HG03095 (cell line): ENCODE measurements around the gene GRIPAP1.
"Not testable (repeated sequence)": the region's sequence is repeated elsewhere in the genome, so short reads cannot be mapped to it uniquely, and the experiment has no call there.

Source experiments
- ATAC-seq: cut with Tn5 transposase; IDR thresholded peaks from one replicate; pipeline ENCODE4 v1.9.1; 2021; ENCODE audit warnings: moderate library complexity; ENCODE audit not compliant: unreplicated experiment

The GRIPAP1 gene

DNA sequence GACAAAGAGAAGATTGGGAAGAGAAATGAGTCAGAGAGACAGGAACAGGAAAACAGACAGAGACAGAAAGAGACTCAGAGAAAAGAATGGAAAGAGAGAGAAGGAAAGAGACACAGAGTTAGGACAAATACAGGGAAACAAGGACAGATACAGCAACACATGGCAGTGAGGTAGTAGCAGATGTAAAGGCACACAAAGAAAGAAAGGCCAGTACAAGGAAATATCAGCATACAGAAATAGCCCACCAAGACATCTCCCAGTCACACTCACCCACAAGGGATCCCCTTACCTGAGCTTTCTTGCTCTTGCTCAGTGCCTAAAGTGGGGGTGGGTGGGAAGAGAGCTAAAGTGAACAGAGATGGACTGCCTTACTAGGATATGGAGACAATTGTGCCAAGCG is 4.2 kb downstream of the GRIPAP1 start:
- ATAC-seq = no peak

- no peak for ATAC-seq
Observed at GRCh38 chrX:48997455-48997854, 4.6 kb downstream of the GRIPAP1 start.

- ATAC-seq = no peak
Observed at GRCh38 chrX:48996969-48997368, 5.1 kb downstream of the GRIPAP1 start.

DNA sequence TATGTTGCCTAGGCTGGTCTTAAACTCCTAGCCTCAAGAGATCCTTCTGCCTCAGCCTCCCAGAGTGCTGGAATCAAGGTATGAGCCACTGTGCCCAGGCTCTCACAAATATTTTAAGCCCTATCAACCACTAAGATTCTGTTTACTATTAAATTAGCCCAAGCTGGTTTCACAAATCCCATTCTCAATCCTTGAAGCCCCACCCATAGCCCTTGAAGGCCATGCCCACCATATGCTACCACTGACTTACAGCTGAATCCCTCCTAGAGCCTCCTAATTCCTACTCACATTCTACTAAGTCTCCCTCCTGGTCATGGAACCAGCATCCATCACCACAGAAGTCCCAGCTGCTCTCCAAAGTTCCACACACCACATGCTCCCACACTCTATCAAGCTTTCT is 9.7 kb downstream of the GRIPAP1 start:
- ATAC-seq = no peak

DNA sequence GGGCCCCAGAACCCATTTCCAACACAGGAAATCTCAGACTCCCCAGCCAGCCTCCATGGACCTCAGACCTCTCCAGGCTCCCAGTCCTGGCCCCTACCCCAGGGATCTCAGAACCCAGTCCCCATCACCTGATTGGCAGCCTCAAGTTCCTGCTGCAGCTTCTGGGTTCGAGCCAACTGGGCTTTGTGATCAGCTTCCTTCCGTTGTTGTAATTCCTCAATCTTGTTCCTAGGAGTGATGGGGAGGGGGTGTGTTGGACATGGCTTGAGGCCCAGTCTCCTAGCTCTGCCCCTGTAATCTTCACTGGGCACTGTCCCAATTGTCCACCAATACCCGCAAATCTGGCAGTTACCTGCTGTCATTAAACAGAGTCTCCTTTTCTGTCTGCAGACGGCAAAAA is 12.6 kb downstream of the GRIPAP1 start:
- no peak for ATAC-seq

DNA sequence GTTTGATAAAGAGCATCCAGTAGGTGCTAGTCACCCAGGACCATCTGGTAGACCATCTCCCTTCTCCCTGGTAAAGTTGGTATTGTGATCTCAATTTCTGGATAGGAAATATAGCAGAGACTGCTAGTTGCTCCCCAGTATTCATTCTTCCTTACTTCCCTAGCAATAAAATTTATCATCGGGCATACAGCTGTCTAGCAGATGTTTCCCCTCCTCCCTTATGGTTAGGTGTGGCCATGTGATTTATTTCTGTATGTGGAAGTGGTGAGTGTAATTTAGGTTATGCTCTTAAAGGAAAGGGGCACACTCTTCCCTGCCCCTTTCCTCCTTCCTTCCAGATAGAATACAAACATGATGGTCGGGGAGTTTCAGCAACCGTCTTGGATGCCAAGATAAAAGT is 18.2 kb downstream of the GRIPAP1 start:
- no peak for ATAC-seq

DNA sequence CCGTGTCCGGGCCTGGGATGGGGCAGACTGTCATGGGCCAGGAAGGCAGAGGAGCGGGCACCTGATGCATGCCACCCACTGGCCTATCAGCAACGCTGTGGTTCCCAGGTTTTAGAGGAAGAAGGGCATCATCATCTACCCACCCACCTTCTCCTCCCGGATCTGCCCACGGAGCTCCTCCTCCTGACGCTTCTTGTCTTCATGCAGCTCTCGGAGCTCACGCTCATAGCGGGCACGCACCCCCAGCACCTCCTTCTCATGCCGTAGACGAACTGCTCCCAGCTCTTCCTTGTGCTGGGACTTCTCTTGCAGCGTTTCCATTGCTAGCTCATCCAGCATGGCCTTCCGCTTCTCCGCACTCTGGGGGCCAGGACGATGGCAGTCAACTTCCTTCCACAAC is 19.0 kb downstream of the GRIPAP1 start:
- ATAC-seq = no peak

- no peak for ATAC-seq
Observed at GRCh38 chrX:48981178-48981577, 20.9 kb downstream of the GRIPAP1 start.

- ATAC-seq = not testable (repeated sequence)
Observed at GRCh38 chrX:48980341-48980740, 21.7 kb downstream of the GRIPAP1 start.

DNA sequence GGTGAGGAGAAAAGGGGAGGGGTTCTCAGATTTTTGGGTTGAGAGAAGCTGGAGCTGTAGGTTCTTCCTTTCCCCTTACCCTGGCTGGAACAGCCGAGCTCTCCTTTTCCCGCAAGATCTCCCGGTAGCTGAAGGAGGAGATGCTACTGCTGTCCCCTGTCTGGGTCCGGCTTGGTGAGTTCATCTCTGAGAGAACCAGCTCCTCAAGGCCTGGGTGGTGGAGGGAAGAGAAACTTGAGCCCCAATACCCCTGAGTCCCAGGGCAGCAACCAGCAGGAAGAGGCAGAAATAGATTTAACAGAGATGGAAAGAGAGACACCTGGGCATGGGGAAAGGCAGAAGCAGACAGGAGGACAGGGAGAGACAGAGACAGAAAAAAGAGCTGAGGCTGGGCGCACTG is 23.8 kb downstream of the GRIPAP1 start:
- no peak for ATAC-seq

DNA sequence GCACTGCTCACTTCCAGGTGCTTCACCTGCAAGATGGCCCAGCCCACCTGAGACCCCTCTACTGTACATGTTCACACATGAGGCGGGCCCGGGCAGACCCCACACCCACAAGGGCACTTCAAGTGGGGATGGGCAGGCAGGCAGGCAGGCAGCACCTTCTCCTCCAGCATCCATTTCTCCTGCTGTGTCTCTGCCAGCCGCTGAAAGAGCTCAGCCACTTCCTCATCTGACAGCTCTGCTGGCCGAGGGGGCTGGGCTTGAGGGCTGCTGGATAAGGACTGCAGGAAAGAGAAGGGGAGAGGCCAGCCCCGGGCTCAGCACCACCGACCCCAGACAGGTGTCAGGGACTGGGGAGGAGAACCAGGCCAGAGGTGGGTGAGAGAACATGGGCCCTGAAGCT is 26.0 kb downstream of the GRIPAP1 start:
- ATAC-seq = no peak

- ATAC-seq = no peak
Observed at GRCh38 chrX:48975541-48975940, 26.5 kb downstream of the GRIPAP1 start.

- no peak for ATAC-seq
Observed at GRCh38 chrX:48975041-48975440, 27.0 kb downstream of the GRIPAP1 start.

DNA sequence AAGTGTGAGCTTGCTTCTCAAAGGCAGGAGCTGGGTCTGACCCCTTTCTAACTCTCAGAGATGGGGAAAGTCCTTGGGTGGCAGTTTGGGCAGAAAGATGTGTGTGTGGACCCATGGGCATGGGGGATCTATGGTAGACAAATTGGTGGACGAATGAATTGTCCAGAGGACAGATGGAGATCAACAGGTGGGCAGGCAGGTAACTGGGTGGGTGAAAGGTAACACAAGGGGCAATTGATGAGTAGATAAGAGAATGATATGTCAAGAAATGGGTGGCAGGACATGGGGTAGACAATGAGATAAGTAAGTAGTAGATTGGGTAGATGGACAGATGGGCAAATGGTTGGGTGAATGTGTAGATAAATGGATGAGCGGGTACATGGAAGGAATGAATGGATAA is 27.5 kb downstream of the GRIPAP1 start:
- ATAC-seq = no peak

DNA sequence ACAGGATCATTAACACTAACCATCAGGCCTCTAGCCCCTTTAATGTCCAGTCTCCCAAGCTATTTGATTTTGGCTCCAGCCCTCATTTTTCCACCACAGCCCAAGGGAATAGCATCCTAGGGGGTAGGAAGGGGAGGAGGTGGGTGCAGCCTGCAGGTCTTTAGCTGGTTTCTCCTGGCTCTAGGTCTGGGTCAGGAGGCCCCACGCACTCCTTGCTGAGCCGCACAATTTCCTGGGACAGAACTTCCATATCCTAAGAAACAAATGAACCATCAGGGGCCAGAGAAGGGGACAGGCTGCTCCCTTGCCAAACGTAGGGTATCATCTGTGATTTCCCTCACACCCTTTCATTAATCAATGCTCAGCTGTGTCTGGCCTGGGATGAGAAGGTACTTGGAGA is 28.0 kb downstream of the GRIPAP1 start:
- no peak for ATAC-seq

- ATAC-seq = no peak
Observed at GRCh38 chrX:48972220-48973164, 29.6 kb downstream of the GRIPAP1 start.

DNA sequence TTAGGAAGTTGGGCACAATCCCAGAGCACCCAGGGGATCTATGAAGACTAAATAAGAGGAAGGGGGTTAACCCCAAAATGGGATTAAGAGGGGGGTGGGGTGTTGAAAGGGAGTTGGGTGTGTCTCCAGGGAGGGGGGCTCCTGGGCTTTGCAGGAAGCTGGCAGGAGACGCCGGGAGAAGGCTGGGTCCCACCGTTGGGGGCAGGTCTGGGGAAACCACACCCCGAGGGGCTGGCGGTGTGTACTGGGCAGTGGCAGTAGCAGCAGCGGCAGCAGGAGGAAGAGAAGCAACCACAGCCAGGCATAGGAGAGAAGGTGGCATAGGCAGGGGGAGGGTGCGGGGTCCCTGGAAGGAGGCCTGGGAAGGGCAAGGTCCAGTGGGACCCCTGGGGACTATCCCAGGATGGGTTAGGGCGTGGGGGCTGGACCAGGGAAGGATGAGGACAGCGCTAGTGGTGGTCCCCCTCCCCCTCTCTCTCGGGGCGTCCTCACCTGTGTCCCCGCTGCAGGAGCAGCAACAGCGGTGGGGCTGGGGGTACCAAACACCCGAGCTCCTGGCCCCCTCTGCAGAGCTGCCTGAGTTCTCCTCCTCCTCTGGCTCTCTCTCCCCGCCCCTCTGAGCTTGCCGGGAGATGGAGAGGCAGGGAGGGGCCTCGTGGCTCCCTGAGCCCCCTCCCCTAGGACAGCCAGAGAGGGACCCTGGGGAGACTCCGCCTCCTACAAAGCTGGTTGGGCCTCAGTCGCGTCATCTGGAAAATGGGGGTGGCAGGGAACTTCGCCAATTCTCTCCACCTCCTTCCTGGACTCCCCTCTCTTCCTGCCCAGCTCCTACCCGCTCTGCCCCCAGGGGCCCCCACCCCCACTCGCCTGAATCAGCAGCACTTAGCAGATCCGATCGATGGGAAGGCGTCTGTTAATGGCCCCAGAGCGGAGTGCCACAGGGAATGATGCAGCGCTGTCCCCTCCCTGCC is 30.5 kb downstream of the GRIPAP1 start, which contains the start of gene KCND1:
Gene KCND1, minus strand, starts transcription at position 596 of the 971 bp plus-strand sequence. CDS start 1,573 bp downstream, outside the sequence.
- ATAC-seq = no peak

GRCh38 chrX:48969471-48969870 is 32.6 kb downstream of the GRIPAP1 start:
- no peak for ATAC-seq

DNA sequence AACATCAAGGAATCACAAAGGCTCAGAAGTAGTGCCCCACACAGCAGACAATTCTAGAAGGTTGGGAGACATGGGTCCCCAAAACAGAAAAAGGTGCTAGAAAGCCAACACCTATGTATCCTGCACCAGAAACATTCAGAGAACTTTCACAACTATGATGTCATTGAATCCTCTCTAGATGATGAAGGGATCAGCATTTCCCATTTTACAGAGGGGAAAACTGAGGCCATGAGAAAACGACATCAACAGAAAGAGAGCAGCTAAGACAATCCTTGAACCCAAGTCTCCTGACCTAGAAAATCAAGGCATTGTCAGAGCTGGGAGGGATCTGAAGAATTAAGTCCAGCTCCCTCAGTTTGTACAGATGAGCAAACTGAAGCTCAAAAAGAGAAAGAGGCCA is 33.7 kb downstream of the GRIPAP1 start:
- no peak for ATAC-seq

DNA sequence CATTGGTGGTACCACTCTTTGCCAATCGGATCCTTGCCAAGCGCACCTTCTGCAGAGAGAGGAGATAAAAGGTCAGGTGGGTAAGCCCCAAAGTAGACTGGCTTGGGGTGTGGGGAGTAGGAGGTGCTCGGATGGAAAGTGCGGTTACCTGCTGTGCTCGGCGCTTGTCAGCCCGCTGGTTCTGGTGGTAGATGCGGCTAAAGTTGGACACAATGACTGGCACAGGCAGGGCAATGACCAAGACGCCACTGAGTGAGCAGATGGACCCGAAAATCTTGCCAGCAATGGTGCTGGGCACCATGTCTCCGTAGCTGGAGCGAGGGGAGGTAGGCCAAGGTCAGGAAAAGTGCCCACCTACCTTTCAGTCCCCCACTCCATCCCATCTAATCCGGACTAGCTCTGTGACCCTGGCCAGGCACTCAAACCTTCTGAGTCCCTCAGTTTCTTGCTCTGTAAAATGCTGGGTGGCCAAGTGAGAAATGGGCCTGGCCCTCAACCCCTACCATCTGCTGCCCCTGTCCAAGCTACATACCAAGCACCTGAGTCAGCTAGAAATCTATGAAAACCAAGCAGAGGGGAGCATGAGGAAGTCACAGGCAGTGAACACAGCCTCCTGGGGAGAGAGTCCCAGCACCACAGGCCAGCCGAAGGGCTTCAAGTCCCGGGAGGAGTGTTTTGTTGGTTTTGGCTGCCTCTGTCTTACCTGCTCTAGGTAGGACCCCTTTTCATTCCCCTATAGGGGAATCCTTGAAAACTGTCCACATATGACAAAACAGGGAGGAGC is 35.1 kb downstream of the GRIPAP1 start:
- ATAC-seq = no peak

DNA sequence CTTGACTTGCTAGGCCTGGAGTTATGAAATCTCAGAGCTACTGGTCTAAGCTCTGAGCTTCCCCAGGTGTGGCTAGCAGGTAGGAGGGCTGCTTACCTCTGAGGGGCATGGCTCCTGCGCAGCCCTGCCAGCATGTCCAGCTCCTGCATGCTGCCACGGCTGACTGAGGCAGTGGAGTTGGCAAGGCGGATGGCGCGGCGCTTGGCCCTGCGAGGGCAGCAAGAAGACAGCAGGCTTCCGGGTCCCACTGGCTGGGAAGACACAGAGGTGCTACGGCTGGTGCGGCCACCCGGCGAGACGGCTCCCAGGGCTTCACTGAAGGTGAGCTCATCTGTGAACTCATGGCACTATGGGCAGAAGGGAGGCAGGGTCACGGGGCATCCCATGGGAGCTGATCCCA is 36.1 kb downstream of the GRIPAP1 start:
- ATAC-seq = no peak
